Muscle layer of colon (tissue), 2 donors: ENCODE measurements around the gene RPTOR.

Source experiments
- H3K27ac ChIP-seq: one replicate; pipeline ENCODE4 v1.7.0; 2013; ENCODE audit warnings: low read depth, mild to moderate bottlenecking, low read length, moderate library complexity
- H3K27me3 ChIP-seq, 2 donors: one replicate each; pipeline ENCODE4 v1.7.0; 2013; ENCODE audit warnings: low read length in 2 of 2, mild to moderate bottlenecking in 2 of 2; ENCODE audit not compliant: insufficient read depth in 2 of 2, control insufficient read depth in 1 of 2
- H3K36me3 ChIP-seq: one replicate; pipeline ENCODE4 v1.7.0; 2013; ENCODE audit warnings: mild to moderate bottlenecking, low read length; ENCODE audit not compliant: insufficient read depth
- H3K4me1 ChIP-seq: one replicate; pipeline ENCODE4 v1.7.0; 2013; ENCODE audit warnings: mild to moderate bottlenecking, low read length; ENCODE audit not compliant: insufficient read depth
- H3K4me3 ChIP-seq, 2 donors: one replicate each; pipeline ENCODE4 v1.7.0; 2013; ENCODE audit warnings: low read length in 2 of 2, low read depth in 1 of 2, mild to moderate bottlenecking in 1 of 2, moderate library complexity in 1 of 2
- H3K9ac ChIP-seq: one replicate; pipeline ENCODE4 v1.7.0; 2013; ENCODE audit warnings: low read length
- H3K9me3 ChIP-seq: one replicate; pipeline ENCODE4 v1.7.0; 2013; ENCODE audit warnings: mild to moderate bottlenecking, low read length
- donor health status: abdominal sarcoma.
- donor health status: Adenocarcinoma of cecum.

The RPTOR gene

DNA sequence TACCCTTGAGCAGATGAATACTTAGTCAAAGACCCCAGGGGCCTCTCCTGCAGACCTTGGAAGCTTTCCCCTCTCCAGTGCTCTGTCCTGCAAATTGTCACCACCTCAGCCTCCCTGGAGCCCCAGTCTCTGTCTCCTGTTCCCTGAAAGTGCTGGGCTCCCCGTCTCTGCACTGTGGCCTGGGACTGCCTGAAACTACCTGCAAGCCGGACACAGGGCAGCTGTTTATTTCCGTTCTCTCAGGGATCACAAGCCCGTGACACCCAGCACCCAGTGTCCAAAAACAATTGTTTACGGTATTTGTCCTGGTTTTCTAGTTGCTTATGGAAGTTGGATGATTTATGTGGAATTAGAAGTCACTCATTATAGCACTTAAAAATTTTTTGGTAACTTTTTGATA is 365.4 kb downstream of the RPTOR start:
- no peaks in the 10 kb centered on the region for H3K27me3 ChIP-seq
- H3K27ac ChIP-seq = no peak overlapping the region
- H3K9me3 ChIP-seq = no peaks in the 10 kb centered on the region
- no peaks in the 10 kb centered on the region for H3K4me1 ChIP-seq
- H3K4me3 ChIP-seq = no peak overlapping the region
- peaks cover 23% of the 10 kb centered on the region for H3K36me3 ChIP-seq
- no peak overlapping the region for H3K9ac ChIP-seq

DNA sequence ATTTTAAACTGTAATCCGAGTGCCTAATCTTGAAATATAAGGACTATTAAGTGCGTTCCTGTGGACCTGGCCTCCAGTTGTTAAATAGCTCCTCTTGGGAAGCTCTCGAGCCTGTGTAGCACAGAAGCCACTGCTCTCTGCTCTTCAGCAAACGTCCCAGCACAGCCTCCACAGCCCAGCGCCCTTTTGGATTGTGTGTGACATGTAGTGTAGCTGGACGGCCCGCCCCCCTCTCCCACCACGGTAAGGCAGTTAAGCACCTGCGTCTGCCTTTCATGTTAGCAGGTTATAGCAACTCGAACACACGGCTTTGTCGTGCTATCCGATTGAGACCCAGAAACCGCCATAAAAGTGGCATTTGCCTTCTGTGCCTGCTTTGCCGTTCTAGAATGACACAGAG is 367.8 kb downstream of the RPTOR start:
- peaks cover 18% of the 10 kb centered on the region for H3K36me3 ChIP-seq

DNA sequence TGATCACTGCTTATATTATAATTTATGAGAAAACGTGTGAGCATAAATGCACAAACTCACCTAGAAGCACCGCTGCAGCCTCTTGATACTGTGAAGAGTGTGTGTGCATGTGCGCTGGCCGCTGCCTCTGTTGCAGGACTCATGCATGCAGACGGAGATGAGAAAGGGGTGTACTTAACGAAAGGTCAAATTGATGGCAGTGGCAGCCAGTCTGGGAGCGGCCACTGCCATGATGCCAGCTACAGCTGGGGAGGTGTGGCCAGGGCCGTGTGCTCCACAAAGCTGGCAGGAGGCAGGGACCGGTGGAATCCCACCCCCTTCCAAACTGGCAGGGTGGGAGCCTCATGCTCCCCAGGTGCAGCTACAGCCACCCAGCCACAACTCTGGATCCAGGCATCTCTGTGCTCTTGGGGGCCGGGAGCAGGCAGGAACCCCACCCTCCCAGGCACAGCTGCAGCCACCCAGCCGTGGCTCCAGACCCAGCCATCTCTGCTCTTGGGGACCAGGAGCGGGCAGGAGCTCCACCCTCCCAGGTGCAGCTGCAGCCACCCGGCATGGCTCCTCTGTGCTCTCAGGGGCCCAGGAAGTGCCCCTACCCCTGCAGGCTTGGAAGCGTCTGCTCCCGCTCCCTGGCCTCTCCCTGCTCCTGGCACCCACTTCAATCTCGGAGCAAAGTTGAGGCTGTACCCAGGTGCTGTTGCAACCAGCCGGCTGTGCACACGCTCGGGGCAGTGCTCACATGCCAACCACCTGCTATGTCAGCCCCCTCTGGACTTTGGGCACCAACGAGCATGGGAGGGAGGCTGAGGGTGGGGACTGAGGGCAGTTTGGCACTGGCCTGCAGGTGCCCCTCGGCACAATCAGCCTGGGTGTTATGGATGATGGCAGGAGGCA is 369.5 kb downstream of the RPTOR start:
- H3K27me3 ChIP-seq = no peaks in the 10 kb centered on the region
- H3K9me3 ChIP-seq = no peaks in the 10 kb centered on the region
- H3K36me3 ChIP-seq = peaks cover 23% of the 10 kb centered on the region
- H3K27ac ChIP-seq = no peak overlapping the region
- H3K4me1 ChIP-seq = peaks cover 8% of the 10 kb centered on the region
- H3K4me3 ChIP-seq = no peak overlapping the region
- H3K9ac ChIP-seq = no peak overlapping the region

More for the DNA sequence above, 367.8 kb downstream of the RPTOR start:
- Histone ChIP-seq H3K27me3 (no peaks in the 10 kb centered on the region), H3K4me1 (no peaks in the 10 kb centered on the region), H3K9ac (no peak overlapping the region), H3K27ac (no peak overlapping the region), H3K4me3 (no peak overlapping the region), H3K9me3 (no peaks in the 10 kb centered on the region)

DNA sequence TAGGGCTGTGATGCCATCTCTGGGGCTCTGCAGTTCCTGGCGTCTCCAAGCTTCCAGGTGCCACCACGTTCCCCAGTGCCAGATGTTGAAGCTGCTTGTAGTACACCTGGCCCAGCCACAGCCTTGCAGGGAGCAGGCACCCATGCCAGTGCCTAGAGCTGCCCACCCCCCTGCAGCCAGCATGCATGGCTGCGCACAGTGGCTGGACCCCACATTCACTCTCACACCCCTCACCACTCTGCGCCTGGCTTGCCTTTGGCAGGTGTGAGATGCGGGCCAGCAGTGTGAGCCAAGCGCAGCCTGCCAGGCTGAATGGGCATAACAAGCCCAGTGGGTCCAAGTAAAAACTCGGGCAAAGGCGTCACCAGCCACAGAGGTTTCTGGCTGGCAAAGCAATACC is 371.6 kb downstream of the RPTOR start:
- H3K27ac ChIP-seq = no peak overlapping the region
- no peaks in the 10 kb centered on the region for H3K9me3 ChIP-seq
- no peaks in the 10 kb centered on the region for H3K27me3 ChIP-seq
- H3K36me3 ChIP-seq = peaks cover 15% of the 10 kb centered on the region
- H3K4me3 ChIP-seq = no peak overlapping the region
- peaks cover 8% of the 10 kb centered on the region for H3K4me1 ChIP-seq
- H3K9ac ChIP-seq = no peak overlapping the region

DNA sequence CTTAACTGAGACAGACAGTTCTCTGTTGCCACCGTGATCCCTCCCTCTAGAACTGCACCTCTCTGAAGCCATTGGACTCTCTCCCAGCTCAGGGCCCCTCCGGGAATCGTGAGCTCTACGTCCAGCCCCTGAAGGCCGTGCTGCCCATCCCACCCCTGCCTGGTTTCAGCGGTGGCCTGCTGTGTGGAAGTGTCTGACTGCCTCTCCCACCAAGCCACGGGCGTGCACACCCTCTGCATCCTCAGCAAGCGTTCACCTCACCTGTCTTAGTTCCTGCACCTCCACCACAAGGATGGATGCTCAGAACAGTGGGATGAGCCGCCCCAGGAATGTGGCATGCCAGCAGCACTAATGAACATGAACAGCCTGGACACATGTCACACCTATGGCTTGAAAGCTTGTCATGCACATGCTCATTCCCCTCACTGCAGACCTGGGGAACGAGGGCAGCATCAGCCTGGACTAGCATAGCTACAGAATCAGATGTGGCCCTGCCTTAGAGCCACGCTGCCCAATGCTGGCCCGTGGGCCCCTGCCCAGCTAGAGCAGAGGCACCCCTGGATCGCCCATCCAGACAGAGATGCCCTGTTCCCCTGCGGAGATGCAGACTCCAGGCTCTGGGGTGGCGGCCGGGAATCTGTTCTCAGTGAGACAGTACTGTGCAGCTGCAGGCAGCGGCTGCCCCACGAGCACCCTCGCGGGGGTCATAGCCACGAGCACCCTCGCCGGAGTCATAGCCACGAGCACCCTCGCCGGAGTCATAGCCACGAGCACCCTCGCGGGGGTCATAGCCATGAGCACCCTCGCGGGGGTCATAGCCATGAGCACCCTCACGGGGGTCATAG is 373.3 kb downstream of the RPTOR start:
- Histone ChIP-seq H3K36me3 (peaks cover 12% of the 10 kb centered on the region), H3K9me3 (no peaks in the 10 kb centered on the region), H3K27ac (no peak overlapping the region), H3K9ac (no peak overlapping the region), H3K4me3 (no peak overlapping the region), H3K27me3 (no peaks in the 10 kb centered on the region), H3K4me1 (peaks cover 8% of the 10 kb centered on the region)

DNA sequence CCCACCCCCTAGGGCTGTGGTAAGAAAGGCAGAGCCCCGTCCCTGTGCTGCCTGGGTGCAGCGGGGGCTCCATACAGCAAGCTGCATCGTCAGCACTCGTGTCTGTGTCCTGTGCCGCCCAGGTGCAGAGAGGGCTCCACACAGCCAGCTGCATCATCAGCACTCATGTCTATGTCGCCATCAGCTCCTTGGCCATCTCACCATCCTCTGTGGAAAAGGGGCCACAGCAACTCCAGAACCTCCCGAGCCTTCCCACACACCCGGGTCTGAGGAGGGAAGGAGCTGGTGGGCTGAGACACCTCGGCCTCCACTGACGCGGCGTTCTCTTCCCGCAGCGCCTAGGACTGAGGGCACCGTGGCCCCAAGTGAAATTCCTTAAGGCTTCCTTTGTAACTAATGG is 374.1 kb downstream of the RPTOR start:
- Histone ChIP-seq H3K27me3 (no peaks in the 10 kb centered on the region), H3K4me3 (no peak overlapping the region), H3K36me3 (peaks cover 19% of the 10 kb centered on the region), H3K9me3 (no peaks in the 10 kb centered on the region), H3K27ac (no peak overlapping the region), H3K4me1 (peaks cover 8% of the 10 kb centered on the region), H3K9ac (no peak overlapping the region)

DNA sequence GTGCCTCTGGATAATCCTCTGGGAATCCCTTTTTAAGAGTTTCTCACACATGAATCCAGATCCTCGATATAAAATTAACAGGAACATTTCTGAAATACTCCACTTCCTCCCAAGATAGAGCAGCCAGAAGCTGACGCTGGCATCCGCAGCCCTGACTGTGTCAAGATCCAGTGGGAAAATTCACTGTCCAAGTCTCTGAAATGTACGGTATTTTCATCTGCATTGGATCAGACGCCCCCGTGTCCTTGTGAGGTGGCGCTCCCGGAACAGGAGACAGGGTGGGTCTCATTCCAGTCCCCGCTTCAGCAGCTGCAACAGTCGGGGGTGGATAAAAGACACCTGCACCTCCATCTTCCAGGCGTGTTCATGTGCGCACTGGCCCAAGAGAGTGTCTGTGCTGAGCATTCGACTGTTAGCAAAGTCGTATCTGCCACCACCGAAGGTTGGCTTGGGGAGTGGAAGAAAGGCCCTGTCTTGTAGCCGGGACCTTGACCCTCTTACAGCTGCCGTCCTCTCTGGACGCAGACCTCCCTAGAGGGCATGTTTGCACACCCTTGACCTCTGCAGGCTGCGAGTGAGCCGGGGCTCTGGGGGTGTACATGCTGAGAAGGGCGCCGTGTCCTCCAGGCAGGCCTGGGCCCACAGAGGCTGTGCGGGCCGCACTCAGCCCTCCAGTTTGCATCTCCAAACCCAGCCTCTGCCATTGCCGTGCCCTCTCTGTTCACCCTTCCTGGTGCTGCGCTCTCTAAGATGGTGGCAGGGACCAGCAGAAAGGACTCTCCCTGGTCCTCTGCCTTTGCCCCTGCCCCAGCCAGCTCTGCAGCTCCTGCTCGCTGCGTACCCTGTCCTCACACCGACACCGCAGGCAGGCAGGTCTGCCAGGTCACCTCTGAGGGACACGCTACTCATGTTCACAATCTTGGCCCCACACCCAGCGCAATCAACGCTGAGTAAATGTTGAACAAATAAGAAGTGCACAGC is 375.0 kb downstream of the RPTOR start:
- Histone ChIP-seq H3K27ac (no peak overlapping the region), H3K9ac (no peak overlapping the region), H3K36me3 (peaks cover 28% of the 10 kb centered on the region), H3K4me1 (peaks cover 8% of the 10 kb centered on the region), H3K27me3 (no peaks in the 10 kb centered on the region), H3K4me3 (no peak overlapping the region), H3K9me3 (no peaks in the 10 kb centered on the region)

DNA sequence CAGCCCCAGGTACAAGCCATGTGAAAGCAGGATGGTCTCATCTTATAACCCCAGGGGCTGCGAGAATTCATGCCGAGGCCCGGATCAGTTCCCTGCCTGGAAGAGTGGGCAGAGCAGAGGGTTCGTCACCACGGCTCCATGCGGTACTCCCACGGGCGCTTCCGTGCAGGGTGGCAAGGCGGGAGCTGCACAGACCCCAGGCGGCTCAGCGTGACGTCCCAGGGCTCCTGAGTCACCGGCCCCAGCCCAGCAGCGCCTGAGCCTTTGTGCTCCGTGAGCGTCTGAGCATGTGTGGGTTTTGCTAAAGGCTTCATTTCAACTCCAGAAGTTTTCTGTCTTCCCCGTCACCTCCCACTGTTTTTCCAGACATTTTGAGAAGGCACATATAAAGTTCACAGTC is 375.8 kb downstream of the RPTOR start:
- Histone ChIP-seq H3K9me3 (no peaks in the 10 kb centered on the region), H3K27me3 (no peaks in the 10 kb centered on the region), H3K4me1 (peaks cover 8% of the 10 kb centered on the region), H3K27ac (no peak overlapping the region), H3K4me3 (no peak overlapping the region), H3K9ac (no peak overlapping the region), H3K36me3 (peaks cover 36% of the 10 kb centered on the region)

DNA sequence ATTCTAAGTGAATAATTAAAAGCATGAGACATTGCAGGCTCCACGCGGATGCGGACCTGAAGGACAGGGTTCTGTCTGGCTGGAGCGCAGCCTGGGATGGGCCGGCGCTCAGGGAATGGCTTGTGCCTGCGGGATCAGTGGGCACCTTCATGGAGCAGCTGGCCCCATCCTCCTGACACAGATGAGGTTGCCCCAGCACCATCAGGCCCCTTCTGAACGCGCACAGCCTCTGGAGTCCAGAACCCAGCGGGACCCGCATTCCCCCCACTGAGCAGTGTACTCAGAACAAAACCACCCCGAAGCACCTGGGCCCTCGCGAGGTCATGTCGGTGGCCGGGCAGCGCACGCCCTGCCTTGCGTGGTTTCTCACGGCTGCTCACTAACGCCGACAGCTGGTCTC is 376.5 kb downstream of the RPTOR start:
- Histone ChIP-seq H3K27me3 (no peaks in the 10 kb centered on the region), H3K4me1 (peaks cover 8% of the 10 kb centered on the region), H3K27ac (no peak overlapping the region), H3K4me3 (no peak overlapping the region), H3K9me3 (no peaks in the 10 kb centered on the region), H3K36me3 (peaks cover 44% of the 10 kb centered on the region), H3K9ac (no peak overlapping the region)

DNA sequence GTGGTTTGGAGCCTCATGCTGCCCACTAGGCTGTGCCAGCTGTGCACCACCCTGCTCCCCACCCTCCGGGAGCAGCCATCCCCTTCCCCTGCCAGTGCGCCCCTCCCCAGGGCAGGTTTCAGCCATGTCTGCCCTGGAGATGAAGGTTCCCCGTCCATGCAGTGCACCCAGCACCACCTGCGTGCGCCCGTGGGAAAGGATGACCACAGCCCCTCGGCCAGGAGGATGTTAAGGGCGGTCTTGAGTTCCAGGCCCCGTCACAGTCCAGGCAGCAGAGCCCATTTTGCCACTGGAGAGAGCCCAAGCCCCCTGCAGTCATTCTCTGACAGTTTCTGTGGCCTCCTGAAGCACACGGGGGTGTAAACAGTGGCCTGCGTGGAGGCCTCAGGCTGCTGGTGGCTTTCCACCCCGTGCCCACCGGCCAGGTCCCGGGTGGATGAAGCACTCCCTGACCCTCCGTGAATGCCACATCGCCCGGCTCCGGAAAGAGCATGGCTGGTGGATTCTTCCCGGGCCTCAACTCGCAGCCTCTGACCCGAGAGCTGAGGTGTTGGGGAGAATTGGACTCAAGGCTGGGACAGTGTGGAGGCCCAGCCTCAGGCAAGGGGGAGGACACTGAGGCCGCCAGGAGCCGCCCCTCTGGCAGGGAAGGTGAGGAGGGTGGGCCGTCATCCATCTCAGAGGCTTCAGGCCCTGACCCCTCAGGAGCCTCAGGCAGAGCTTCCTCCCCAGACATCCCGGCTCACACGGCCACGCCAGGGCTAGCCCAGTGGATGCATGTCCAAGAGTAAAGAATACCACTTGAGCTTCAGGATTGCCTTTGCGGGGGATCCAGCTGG is 377.3 kb downstream of the RPTOR start:
- Histone ChIP-seq H3K9me3 (no peaks in the 10 kb centered on the region), H3K9ac (no peak overlapping the region), H3K4me3 (no peak overlapping the region), H3K4me1 (peaks cover 8% of the 10 kb centered on the region), H3K27me3 (no peaks in the 10 kb centered on the region), H3K27ac (no peak overlapping the region), H3K36me3 (peaks cover 51% of the 10 kb centered on the region)
